Neural cell (in vitro differentiated cells): ENCODE data around the gene RFC4. TPM values are rescaled to one million over a fixed set of nuclear protein-coding genes. Genes with fewer than 3 reads are reported as not detected.

Experiments
- H2AFZ ChIP-seq: fragments of 200-600, 300-800 bp; sonication (generic), shearing (Covaris generic); 2 replicates; pipeline ENCODE4 v1.6.0; 2014; ENCODE audit warnings: low read depth, mild to moderate bottlenecking, antibody characterized with exemption, low read length, moderate library complexity
- H3F3A ChIP-seq: fragments of 200-600 bp; shearing (Covaris generic); 2 replicates; pipeline ENCODE4 v1.6.1; 2016; ENCODE audit warnings: mild to moderate bottlenecking, moderate library complexity, mixed read lengths, antibody characterized with exemption, low read length; ENCODE audit not compliant: insufficient read depth, poor library complexity, severe bottlenecking
- H3K27ac ChIP-seq: fragments of 200-600, 300-800 bp; sonication (generic), shearing (Covaris generic); 2 replicates; pipeline ENCODE4 v1.5.1; 2014; ENCODE audit warnings: mild to moderate bottlenecking, low read length, moderate library complexity
- H3K27me3 ChIP-seq: fragments of 300-800, 200-600 bp; sonication (generic), shearing (Covaris generic); 2 replicates; pipeline ENCODE4 v1.6.0; 2014; ENCODE audit warnings: mild to moderate bottlenecking, low read depth, low read length, moderate library complexity; ENCODE audit not compliant: insufficient read depth
- H3K36me3 ChIP-seq: fragments of 300-800, 200-600 bp; sonication (generic), shearing (Covaris generic); 2 replicates; pipeline ENCODE4 v1.5.1; 2014; ENCODE audit warnings: mild to moderate bottlenecking, antibody characterized with exemption, low read length, moderate library complexity; ENCODE audit not compliant: insufficient read depth
- H3K4me2 ChIP-seq: fragments of 300-800, 200-600 bp; sonication (generic), shearing (Covaris generic); 2 replicates; pipeline ENCODE4 v1.6.0; 2014; ENCODE audit warnings: mild to moderate bottlenecking, low read length
- H3K4me3 ChIP-seq: fragments of 300-800, 200-600 bp; sonication (generic), shearing (Covaris generic); 2 replicates; pipeline ENCODE4 v1.5.1; 2014; ENCODE audit warnings: mild to moderate bottlenecking, low read length, moderate library complexity
- H3K79me2 ChIP-seq: fragments of 200-600 bp; shearing (Covaris generic); replicated peaks from 2 replicates; pipeline ENCODE4 v1.6.0; 2014; ENCODE audit warnings: mild to moderate bottlenecking, low read length, moderate library complexity; ENCODE audit not compliant: insufficient read depth
- H3K9ac ChIP-seq: fragments of 300-800, 200-600 bp; sonication (generic), shearing (Covaris generic); 2 replicates; pipeline ENCODE4 v1.6.1; 2016; ENCODE audit warnings: mild to moderate bottlenecking, low read length, mixed read lengths
- H3K9me2 ChIP-seq: fragments of 200-600 bp; shearing (Covaris generic); 2 replicates; pipeline ENCODE4 v1.6.1; 2016; ENCODE audit warnings: mild to moderate bottlenecking, low read length, mixed read lengths; ENCODE audit not compliant: insufficient read depth
- H3K9me3 ChIP-seq: fragments of 200-600, 300-800 bp; sonication (generic), shearing (Covaris generic); 2 replicates; pipeline ENCODE4 v1.6.1; 2016; ENCODE audit warnings: mild to moderate bottlenecking, mixed run types, low read length, moderate library complexity, mixed read lengths
- H4K20me1 ChIP-seq: fragments of 200-600 bp; shearing (Covaris generic); 2 replicates; pipeline ENCODE4 v1.6.1; 2016; ENCODE audit warnings: mild to moderate bottlenecking, mixed run types; ENCODE audit not compliant: insufficient read depth
- CTCF ChIP-seq: fragments of 450-650 bp; IDR thresholded peaks from 2 replicates; pipeline ENCODE4 v1.5.1; 2014; ENCODE audit warnings: antibody characterized with exemption, mild to moderate bottlenecking, moderate library complexity; ENCODE audit not compliant: poor library complexity, severe bottlenecking
- EP300 ChIP-seq: fragments of 450-650 bp; conservative IDR thresholded peaks from 2 replicates; pipeline ENCODE4 v1.6.1; 2014; ENCODE audit warnings: antibody characterized with exemption, mild to moderate bottlenecking, moderate library complexity; ENCODE audit not compliant: poor library complexity, severe bottlenecking
- EZH2 ChIP-seq: fragments of 200-600, 300-800 bp; shearing (Covaris generic), sonication (generic); IDR thresholded peaks from 2 replicates; pipeline ENCODE4 v1.6.1; 2014; ENCODE audit warnings: antibody characterized with exemption, low read length, borderline replicate concordance, mild to moderate bottlenecking; ENCODE audit not compliant: insufficient read depth, poor library complexity, severe bottlenecking
- MXI1 ChIP-seq: fragments of 450-650 bp; conservative IDR thresholded peaks from 2 replicates; pipeline ENCODE4 v1.6.1; 2014; ENCODE audit warnings: antibody characterized with exemption, mild to moderate bottlenecking; ENCODE audit not compliant: poor library complexity, severe bottlenecking
- POLR2AphosphoS5 ChIP-seq: IDR thresholded peaks from 2 replicates; pipeline ENCODE4 v1.6.1; 2012
- RAD21 ChIP-seq: fragments of 450-650 bp; conservative IDR thresholded peaks from 2 replicates; pipeline ENCODE4 v1.6.1; 2014; ENCODE audit warnings: antibody characterized with exemption, mild to moderate bottlenecking, moderate library complexity
- SMC3 ChIP-seq: fragments of 450-650 bp; conservative IDR thresholded peaks from 2 replicates; pipeline ENCODE4 v1.6.1; 2014; ENCODE audit warnings: antibody characterized with exemption, mild to moderate bottlenecking, moderate library complexity; ENCODE audit not compliant: poor library complexity
- TAF1 ChIP-seq: IDR thresholded peaks from 2 replicates; pipeline ENCODE4 v1.6.1; 2012; ENCODE audit warnings: low read depth
- polyA plus RNA-seq: library from polyadenylated mRNA; depleted of rRNA; stranded (reverse); fragments of >200 nt; gene quantifications from 2 replicates; pipeline ENCODE4 v1.2.3, GENCODE V29; 2014
- TF ChIP-seq, protein P1 (sequence below): IDR thresholded peaks from 2 replicates; pipeline ENCODE4 v1.6.1; 2012; ENCODE audit warnings: borderline replicate concordance

RFC4 gene
- polyA plus RNA-seq, 1 donor from 2014 or later, result 85.2 TPM

DNA sequence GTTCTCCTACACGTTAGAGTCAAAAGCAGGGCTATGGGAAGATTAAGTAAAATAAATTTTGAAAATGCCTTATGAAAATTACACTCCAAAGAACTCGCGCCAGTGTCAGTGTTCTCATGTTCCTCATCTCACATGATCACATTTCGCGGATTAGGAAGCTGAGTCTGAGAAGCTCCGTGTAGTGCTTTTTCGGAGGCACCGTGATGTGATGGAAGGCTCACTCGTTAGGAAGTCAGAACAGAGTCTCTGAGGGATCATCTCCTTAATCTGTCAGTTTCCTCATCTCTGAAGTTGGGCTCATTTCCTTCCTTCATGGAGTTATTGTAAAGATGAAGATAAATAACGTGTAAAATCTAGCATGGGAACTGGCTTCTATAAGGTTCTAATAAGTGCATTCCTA lies 39.5 kb upstream of the RFC4 start:
- no peaks in the 10 kb centered on the region for H3K27me3 ChIP-seq
- H2AFZ ChIP-seq, result no peak overlapping the region
- no peak overlapping the region for H3K9ac ChIP-seq
- H3K36me3 ChIP-seq, result no peaks in the 10 kb centered on the region
- H3K4me3 ChIP-seq, result no peak overlapping the region
- H4K20me1 ChIP-seq, result no peaks in the 10 kb centered on the region
- no peaks in the 10 kb centered on the region for H3K79me2 ChIP-seq
- H3K9me3 ChIP-seq, result no peaks in the 10 kb centered on the region
- H3F3A ChIP-seq, result no peaks in the 10 kb centered on the region
- no peak overlapping the region for H3K27ac ChIP-seq
- TF ChIP-seq RAD21 (no peak), EZH2 (no peak), CTCF (no peak), POLR2AphosphoS5 (no peak), MXI1 (no peak), SMC3 (no peak), TAF1 (no peak), EP300 (no peak)
- TF ChIP-seq, protein P1, sequence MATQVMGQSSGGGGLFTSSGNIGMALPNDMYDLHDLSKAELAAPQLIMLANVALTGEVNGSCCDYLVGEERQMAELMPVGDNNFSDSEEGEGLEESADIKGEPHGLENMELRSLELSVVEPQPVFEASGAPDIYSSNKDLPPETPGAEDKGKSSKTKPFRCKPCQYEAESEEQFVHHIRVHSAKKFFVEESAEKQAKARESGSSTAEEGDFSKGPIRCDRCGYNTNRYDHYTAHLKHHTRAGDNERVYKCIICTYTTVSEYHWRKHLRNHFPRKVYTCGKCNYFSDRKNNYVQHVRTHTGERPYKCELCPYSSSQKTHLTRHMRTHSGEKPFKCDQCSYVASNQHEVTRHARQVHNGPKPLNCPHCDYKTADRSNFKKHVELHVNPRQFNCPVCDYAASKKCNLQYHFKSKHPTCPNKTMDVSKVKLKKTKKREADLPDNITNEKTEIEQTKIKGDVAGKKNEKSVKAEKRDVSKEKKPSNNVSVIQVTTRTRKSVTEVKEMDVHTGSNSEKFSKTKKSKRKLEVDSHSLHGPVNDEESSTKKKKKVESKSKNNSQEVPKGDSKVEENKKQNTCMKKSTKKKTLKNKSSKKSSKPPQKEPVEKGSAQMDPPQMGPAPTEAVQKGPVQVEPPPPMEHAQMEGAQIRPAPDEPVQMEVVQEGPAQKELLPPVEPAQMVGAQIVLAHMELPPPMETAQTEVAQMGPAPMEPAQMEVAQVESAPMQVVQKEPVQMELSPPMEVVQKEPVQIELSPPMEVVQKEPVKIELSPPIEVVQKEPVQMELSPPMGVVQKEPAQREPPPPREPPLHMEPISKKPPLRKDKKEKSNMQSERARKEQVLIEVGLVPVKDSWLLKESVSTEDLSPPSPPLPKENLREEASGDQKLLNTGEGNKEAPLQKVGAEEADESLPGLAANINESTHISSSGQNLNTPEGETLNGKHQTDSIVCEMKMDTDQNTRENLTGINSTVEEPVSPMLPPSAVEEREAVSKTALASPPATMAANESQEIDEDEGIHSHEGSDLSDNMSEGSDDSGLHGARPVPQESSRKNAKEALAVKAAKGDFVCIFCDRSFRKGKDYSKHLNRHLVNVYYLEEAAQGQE, result no peak
- H3K9me2 ChIP-seq, result no peaks in the 10 kb centered on the region
- no peak overlapping the region for H3K4me2 ChIP-seq

- H3K79me2 ChIP-seq, result no peaks in the 10 kb centered on the region
- H3K9ac ChIP-seq, result no peak overlapping the region
- no peak overlapping the region for H3K4me3 ChIP-seq
- H3K4me2 ChIP-seq, result no peak overlapping the region
- no peak overlapping the region for H3K27ac ChIP-seq
- no peak overlapping the region for H2AFZ ChIP-seq
- H3K27me3 ChIP-seq, result no peaks in the 10 kb centered on the region
- H3K36me3 ChIP-seq, result no peaks in the 10 kb centered on the region
- H4K20me1 ChIP-seq, result no peaks in the 10 kb centered on the region
- TF ChIP-seq, protein P1, result no peak
- TF ChIP-seq TAF1 (no peak), RAD21 (no peak), POLR2AphosphoS5 (no peak), SMC3 (no peak), EZH2 (no peak)
- H3K9me2 ChIP-seq, result no peaks in the 10 kb centered on the region
- H3K9me3 ChIP-seq, result no peaks in the 10 kb centered on the region
- no peaks in the 10 kb centered on the region for H3F3A ChIP-seq
These were observed 38.6 kb upstream of the RFC4 start for GRCh38 chr3:186844908-186845307.
